SK-N-SH (cell line): ENCODE data around the gene SLC7A11. TPM values are rescaled to one million over a fixed set of nuclear protein-coding genes. Genes with fewer than 3 reads are reported as not detected.

Experiments used
- CTCF ChIA-PET: fragments of 300-600, 350-600 bp; formaldehyde crosslinking; extraction: SDS; loops from one replicate; lab custom pipeline; 2021; lab: Yijun Ruan, JAX
- POLR2A ChIA-PET: fragments of 350-600 bp; sonication (Branson Sonifier 250); formaldehyde crosslinking; extraction: SDS; loops from one replicate; lab custom pipeline; 2020; ENCODE audit warnings: antibody characterized with exemption, inconsistent platforms; lab: Yijun Ruan, JAX
- DNase-seq: peaks from one replicate; pipeline ENCODE4 v3.0.0; 2012
- H2AFZ ChIP-seq: fragments of 200-600 bp; sonication (generic); 2 replicates; pipeline ENCODE4 v1.8.1; 2016; ENCODE audit warnings: antibody characterized with exemption, mild to moderate bottlenecking, low read depth
- H3F3A ChIP-seq: fragments of 200-600 bp; sonication (generic); replicated peaks from 2 replicates; pipeline ENCODE3; 2016; ENCODE audit warnings: antibody characterized with exemption, mild to moderate bottlenecking; ENCODE audit not compliant: insufficient read depth
- H3K27ac ChIP-seq, 2 experiments: fragments of 200-500 bp in 1 of 2; fragments of 200-600 bp in 1 of 2; sonication (Bioruptor generic) in 1 of 2; sonication (generic), shearing (Covaris generic) in 1 of 2; 2 replicates each; pipeline versions ENCODE4 v1.5.1 to v1.6.1; 2014 to 2016; ENCODE audit warnings: low read depth in 2 of 2, inconsistent platforms in 1 of 2, low read length in 1 of 2, mild to moderate bottlenecking in 1 of 2, mixed read lengths in 1 of 2
- H3K27me3 ChIP-seq: fragments of 200-600 bp; sonication (generic), shearing (Covaris generic); 2 replicates; pipeline ENCODE4 v1.6.1; 2016; ENCODE audit warnings: mixed run types; ENCODE audit not compliant: insufficient read depth
- H3K36me3 ChIP-seq, 2 experiments: fragments of 200-500 bp in 1 of 2; fragments of 200-600 bp in 1 of 2; sonication (Bioruptor generic) in 1 of 2; sonication (generic) in 1 of 2; replicated peaks in 1 of 2; 2 replicates each; pipeline versions ENCODE3 to v1.5.1; 2014 to 2016; ENCODE audit warnings: low read length in 1 of 2, mild to moderate bottlenecking in 1 of 2; ENCODE audit not compliant: insufficient read depth in 2 of 2, control insufficient read depth in 1 of 2
- H3K4me1 ChIP-seq, 2 experiments: fragments of 200-500 bp in 1 of 2; fragments of 200-600 bp in 1 of 2; sonication (Bioruptor generic) in 1 of 2; sonication (generic), shearing (Covaris generic) in 1 of 2; 2 replicates each; pipeline versions ENCODE4 v1.5.1 to v1.6.1; 2014 to 2016; ENCODE audit warnings: low read depth in 1 of 2, low read length in 1 of 2, mixed run types in 1 of 2; ENCODE audit not compliant: insufficient read depth in 2 of 2, control insufficient read depth in 1 of 2
- H3K4me2 ChIP-seq: fragments of 200-600 bp; sonication (generic), shearing (Covaris generic); 2 replicates; pipeline ENCODE4 v1.6.1; 2017; ENCODE audit warnings: mixed run types
- H3K4me3 ChIP-seq, 2 experiments: fragments of 200-500 bp in 1 of 2; fragments of 200-600 bp in 1 of 2; sonication (Bioruptor generic) in 1 of 2; sonication (generic), shearing (Covaris generic) in 1 of 2; 2 replicates each; pipeline versions ENCODE4 v1.5.1 to v1.8.1; 2014 to 2016; ENCODE audit warnings: low read depth in 2 of 2, inconsistent platforms in 1 of 2, low read length in 1 of 2, mild to moderate bottlenecking in 1 of 2, mixed read lengths in 1 of 2, moderate library complexity in 1 of 2
- H3K79me2 ChIP-seq: fragments of 200-600 bp; sonication (generic); 2 replicates; pipeline ENCODE4 v1.8.1; 2017; ENCODE audit warnings: mild to moderate bottlenecking; ENCODE audit not compliant: insufficient read depth
- H3K9ac ChIP-seq: fragments of 200-600 bp; sonication (generic); 2 replicates; pipeline ENCODE4 v1.6.1; 2017; ENCODE audit warnings: mixed run types
- H3K9me2 ChIP-seq: fragments of 200-600 bp; sonication (generic); 2 replicates; pipeline ENCODE4 v1.6.1; 2017; ENCODE audit warnings: mixed run types
- H3K9me3 ChIP-seq: fragments of 200-600 bp; sonication (generic); 2 replicates; pipeline ENCODE4 v1.6.1; 2017; ENCODE audit warnings: mixed run types, mild to moderate bottlenecking, moderate library complexity
- H4K20me1 ChIP-seq: fragments of 200-600 bp; sonication (generic); 2 replicates; pipeline ENCODE4 v1.6.1; 2017; ENCODE audit warnings: mild to moderate bottlenecking, mixed run types; ENCODE audit not compliant: insufficient read depth
- ELF1 ChIP-seq: IDR thresholded peaks from 2 replicates; pipeline ENCODE4 v1.4.0; 2012
- EP300 ChIP-seq, 2 experiments: IDR thresholded peaks; 2 replicates each; pipeline versions ENCODE4 v1.4.0 to v1.6.1; 2012; ENCODE audit warnings: borderline replicate concordance in 1 of 2, low read depth in 1 of 2, low read length in 1 of 2
- EZH2phosphoT487 ChIP-seq: fragments of 200-600 bp; sonication (generic); IDR thresholded peaks from 2 replicates; pipeline ENCODE4 v1.6.1; 2017; ENCODE audit warnings: low read depth, mixed run types, mild to moderate bottlenecking, antibody characterized with exemption, moderate library complexity, borderline replicate concordance
- FOXM1 ChIP-seq: IDR thresholded peaks from 2 replicates; pipeline ENCODE4 v1.4.0; 2012; ENCODE audit warnings: low read depth, mild to moderate bottlenecking
- JUND ChIP-seq: IDR thresholded peaks from 2 replicates; pipeline ENCODE4 v1.4.0; 2012
- MEF2A ChIP-seq: IDR thresholded peaks from 2 replicates; pipeline ENCODE4 v1.4.0; 2012; ENCODE audit warnings: low read depth, borderline replicate concordance
- NFIC ChIP-seq: IDR thresholded peaks from 2 replicates; pipeline ENCODE4 v1.4.0; 2012; ENCODE audit warnings: borderline replicate concordance
- RAD21 ChIP-seq: IDR thresholded peaks from 2 replicates; pipeline ENCODE4 v1.6.1; 2012; ENCODE audit warnings: mild to moderate bottlenecking, low read length
- RCOR1 ChIP-seq: fragments of 150-350 bp; IDR thresholded peaks from 2 replicates; pipeline ENCODE4 v1.6.1; 2017; ENCODE audit warnings: antibody characterized with exemption, low read length
- RFX5 ChIP-seq: IDR thresholded peaks from 2 replicates; pipeline ENCODE4 v1.6.1; 2012; ENCODE audit warnings: mild to moderate bottlenecking, improper control_type of control experiment, low read length
- RXRA ChIP-seq: IDR thresholded peaks from 2 replicates; pipeline ENCODE4 v1.4.0; 2012; ENCODE audit warnings: low read depth, mild to moderate bottlenecking, borderline replicate concordance
- SMC3 ChIP-seq: IDR thresholded peaks from 2 replicates; pipeline ENCODE4 v1.6.1; 2012; ENCODE audit warnings: low read depth, low read length, improper control_type of control experiment
- TEAD4 ChIP-seq: IDR thresholded peaks from 2 replicates; pipeline ENCODE4 v1.4.0; 2012; ENCODE audit warnings: mild to moderate bottlenecking, borderline replicate concordance; ENCODE audit not compliant: insufficient read depth
- YY1 ChIP-seq: IDR thresholded peaks from 2 replicates; pipeline ENCODE4 v1.4.0; 2012; ENCODE audit warnings: low read depth, mild to moderate bottlenecking
- WGBS: methylation state at CpG from one replicate; pipeline ENCODE4 v1.1.6; 2017; ENCODE audit warnings: low lambda C conversion rate; 5-methylcytosine and 5-hydroxymethylcytosine counted together
- polyA plus RNA-seq, 3 experiments: library from polyadenylated mRNA; depleted of rRNA; stranded (reverse); fragments of >200 nt; gene quantifications; 2 replicates each; pipeline ENCODE4 v1.2.3, GENCODE V29; 2012
- TF ChIP-seq, protein P1 (sequence below): fragments of 150-350 bp; IDR thresholded peaks from 2 replicates; pipeline ENCODE4 v1.6.1; 2016; ENCODE audit warnings: mild to moderate bottlenecking, low read depth, low read length
- TF ChIP-seq, protein P2 (sequence below): IDR thresholded peaks from 2 replicates; pipeline ENCODE4 v1.4.0; 2012; ENCODE audit warnings: low read depth, borderline replicate concordance
- TF ChIP-seq, protein P3 (sequence below): fragments of 200-600 bp; sonication (generic); IDR thresholded peaks from 2 replicates; pipeline ENCODE4 v1.6.1; 2017; ENCODE audit warnings: antibody characterized with exemption, mild to moderate bottlenecking, moderate library complexity
- TF ChIP-seq, protein P4 (sequence below): fragments of 150-350 bp; IDR thresholded peaks from 2 replicates; pipeline ENCODE4 v1.6.1; 2017; ENCODE audit warnings: antibody characterized with exemption, low read length, low read depth, borderline replicate concordance
- TF ChIP-seq, protein P5 (sequence below): IDR thresholded peaks from 2 replicates; pipeline ENCODE4 v1.4.0; 2012; ENCODE audit warnings: low read depth, borderline replicate concordance

The SLC7A11 gene
- polyA plus RNA-seq, 1 of the 3 experiments (the other 2 are of a cell fraction), result 3.1 TPM

DNA sequence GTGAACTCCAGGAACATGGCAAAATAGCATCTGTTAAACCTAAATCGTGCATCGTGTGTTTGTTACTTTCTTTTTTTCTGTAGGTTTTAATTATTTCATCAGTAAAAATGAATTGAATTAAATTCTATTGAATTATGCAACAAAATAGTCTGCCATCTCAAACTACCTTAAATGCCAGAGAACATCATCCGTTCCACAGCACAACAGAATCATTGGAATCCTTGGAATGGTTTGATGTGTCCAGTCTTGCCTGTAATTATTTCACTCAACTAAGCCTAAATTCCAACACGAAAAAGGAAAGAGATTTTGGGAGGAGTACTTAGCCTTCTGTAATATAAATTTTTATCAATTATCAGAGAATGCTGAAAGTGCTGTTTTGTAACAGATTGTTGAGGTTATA is 17.1 kb upstream of the SLC7A11 start:
- 73% methylated on average over 4 of the region's 4 CpGs for WGBS
- Histone ChIP-seq H3K27ac (peak overlapping the region in 1 of 2 experiments; percentile 40; a peak in 1 of 4 replicates), H3K4me1 (peaks cover 0 to 5% of the 10 kb centered on the region in 2 experiments; a peak in 2 of 4 replicates), H3F3A (no peaks in the 10 kb centered on the region), H3K36me3 (no peaks in the 10 kb centered on the region), H3K79me2 (no peaks in the 10 kb centered on the region), H3K9ac (no peak overlapping the region)
- ChIA-PET POLR2A (no interaction called here), CTCF (interaction anchor here (0.8 kb wide), 1 partner anchor 32 kb away, joined by 4 read pairs; no protein-coding TSS in a partner anchor)
- TF ChIP-seq EP300 (IDR thresholded peaks at IDR 0.05; ENCODE audit: borderline replicate concordance in 1 of 2, low read depth in 1 of 2, low read length in 1 of 2) (no peak), SMC3 (no peak), YY1 (no peak), RXRA (no peak), MEF2A (no peak), RFX5 (no peak)
- TF ChIP-seq, protein P1, sequence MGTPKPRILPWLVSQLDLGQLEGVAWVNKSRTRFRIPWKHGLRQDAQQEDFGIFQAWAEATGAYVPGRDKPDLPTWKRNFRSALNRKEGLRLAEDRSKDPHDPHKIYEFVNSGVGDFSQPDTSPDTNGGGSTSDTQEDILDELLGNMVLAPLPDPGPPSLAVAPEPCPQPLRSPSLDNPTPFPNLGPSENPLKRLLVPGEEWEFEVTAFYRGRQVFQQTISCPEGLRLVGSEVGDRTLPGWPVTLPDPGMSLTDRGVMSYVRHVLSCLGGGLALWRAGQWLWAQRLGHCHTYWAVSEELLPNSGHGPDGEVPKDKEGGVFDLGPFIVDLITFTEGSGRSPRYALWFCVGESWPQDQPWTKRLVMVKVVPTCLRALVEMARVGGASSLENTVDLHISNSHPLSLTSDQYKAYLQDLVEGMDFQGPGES, result no peak
- TF ChIP-seq, protein P2, sequence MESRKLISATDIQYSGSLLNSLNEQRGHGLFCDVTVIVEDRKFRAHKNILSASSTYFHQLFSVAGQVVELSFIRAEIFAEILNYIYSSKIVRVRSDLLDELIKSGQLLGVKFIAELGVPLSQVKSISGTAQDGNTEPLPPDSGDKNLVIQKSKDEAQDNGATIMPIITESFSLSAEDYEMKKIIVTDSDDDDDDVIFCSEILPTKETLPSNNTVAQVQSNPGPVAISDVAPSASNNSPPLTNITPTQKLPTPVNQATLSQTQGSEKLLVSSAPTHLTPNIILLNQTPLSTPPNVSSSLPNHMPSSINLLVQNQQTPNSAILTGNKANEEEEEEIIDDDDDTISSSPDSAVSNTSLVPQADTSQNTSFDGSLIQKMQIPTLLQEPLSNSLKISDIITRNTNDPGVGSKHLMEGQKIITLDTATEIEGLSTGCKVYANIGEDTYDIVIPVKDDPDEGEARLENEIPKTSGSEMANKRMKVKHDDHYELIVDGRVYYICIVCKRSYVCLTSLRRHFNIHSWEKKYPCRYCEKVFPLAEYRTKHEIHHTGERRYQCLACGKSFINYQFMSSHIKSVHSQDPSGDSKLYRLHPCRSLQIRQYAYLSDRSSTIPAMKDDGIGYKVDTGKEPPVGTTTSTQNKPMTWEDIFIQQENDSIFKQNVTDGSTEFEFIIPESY, result no peak
- TF ChIP-seq, protein P3, sequence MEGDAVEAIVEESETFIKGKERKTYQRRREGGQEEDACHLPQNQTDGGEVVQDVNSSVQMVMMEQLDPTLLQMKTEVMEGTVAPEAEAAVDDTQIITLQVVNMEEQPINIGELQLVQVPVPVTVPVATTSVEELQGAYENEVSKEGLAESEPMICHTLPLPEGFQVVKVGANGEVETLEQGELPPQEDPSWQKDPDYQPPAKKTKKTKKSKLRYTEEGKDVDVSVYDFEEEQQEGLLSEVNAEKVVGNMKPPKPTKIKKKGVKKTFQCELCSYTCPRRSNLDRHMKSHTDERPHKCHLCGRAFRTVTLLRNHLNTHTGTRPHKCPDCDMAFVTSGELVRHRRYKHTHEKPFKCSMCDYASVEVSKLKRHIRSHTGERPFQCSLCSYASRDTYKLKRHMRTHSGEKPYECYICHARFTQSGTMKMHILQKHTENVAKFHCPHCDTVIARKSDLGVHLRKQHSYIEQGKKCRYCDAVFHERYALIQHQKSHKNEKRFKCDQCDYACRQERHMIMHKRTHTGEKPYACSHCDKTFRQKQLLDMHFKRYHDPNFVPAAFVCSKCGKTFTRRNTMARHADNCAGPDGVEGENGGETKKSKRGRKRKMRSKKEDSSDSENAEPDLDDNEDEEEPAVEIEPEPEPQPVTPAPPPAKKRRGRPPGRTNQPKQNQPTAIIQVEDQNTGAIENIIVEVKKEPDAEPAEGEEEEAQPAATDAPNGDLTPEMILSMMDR, result no peak
- TF ChIP-seq, protein P4, sequence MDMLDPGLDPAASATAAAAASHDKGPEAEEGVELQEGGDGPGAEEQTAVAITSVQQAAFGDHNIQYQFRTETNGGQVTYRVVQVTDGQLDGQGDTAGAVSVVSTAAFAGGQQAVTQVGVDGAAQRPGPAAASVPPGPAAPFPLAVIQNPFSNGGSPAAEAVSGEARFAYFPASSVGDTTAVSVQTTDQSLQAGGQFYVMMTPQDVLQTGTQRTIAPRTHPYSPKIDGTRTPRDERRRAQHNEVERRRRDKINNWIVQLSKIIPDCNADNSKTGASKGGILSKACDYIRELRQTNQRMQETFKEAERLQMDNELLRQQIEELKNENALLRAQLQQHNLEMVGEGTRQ, result no peak
- TF ChIP-seq, all 33 proteins: peak for 0
- no peak overlapping the region for H3K4me3 ChIP-seq
- DNase-seq, result no peak
- no peaks in the 10 kb centered on the region for H4K20me1 ChIP-seq
- H3K4me2 ChIP-seq, result no peak overlapping the region
- H3K9me3 ChIP-seq, result no peaks in the 10 kb centered on the region
- H2AFZ ChIP-seq, result no peak overlapping the region
- H3K9me2 ChIP-seq, result no peaks in the 10 kb centered on the region
- H3K27me3 ChIP-seq, result no peaks in the 10 kb centered on the region

DNA sequence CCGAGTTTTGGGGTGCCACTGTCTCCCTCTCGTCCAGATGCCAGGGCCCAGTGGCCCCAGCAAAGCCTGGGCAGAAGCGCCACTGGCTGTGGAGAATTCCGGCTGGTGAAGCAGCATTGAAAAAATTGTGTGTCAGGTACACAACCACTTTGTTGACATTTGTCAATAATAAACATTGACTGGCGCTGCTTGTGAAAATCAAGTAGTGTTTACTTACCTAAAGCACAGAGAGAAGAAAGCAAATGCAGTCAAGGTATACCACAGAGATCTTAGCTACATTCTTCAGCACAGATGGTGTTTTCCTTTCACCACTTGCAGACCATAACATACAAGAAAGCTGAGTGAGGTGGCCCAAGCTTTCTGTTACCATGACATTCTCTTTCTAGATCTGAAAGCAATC is 14.5 kb upstream of the SLC7A11 start:
- DNase-seq, result no peak
- H3K27me3 ChIP-seq, result no peaks in the 10 kb centered on the region
- POLR2A ChIA-PET, result no interaction called here
- CTCF ChIA-PET, result interaction anchor here (1.0 kb wide), 1 partner anchor 1392 kb away, joined by 3 read pairs; no protein-coding TSS in a partner anchor
- no peak overlapping the region for H3K27ac ChIP-seq
- H3K79me2 ChIP-seq, result no peaks in the 10 kb centered on the region
- H3K9ac ChIP-seq, result no peak overlapping the region
- no peaks in the 10 kb centered on the region for H4K20me1 ChIP-seq
- no peak overlapping the region for H3K4me3 ChIP-seq
- no peaks in the 10 kb centered on the region for H3K36me3 ChIP-seq
- 86% methylated on average over 2 of the region's 5 CpGs for WGBS
- no peak overlapping the region for H2AFZ ChIP-seq
- peaks cover 0 to 15% of the 10 kb centered on the region in 2 experiments; a peak in 2 of 4 replicates for H3K4me1 ChIP-seq
- no peaks in the 10 kb centered on the region for H3K9me3 ChIP-seq
- H3K9me2 ChIP-seq, result no peaks in the 10 kb centered on the region
- no peak overlapping the region for H3K4me2 ChIP-seq
- H3F3A ChIP-seq, result peaks cover 6% of the 10 kb centered on the region
- TF ChIP-seq TEAD4 (no peak), FOXM1 (no peak), RXRA (no peak), YY1 (no peak), EZH2phosphoT487 (no peak), RCOR1 (no peak), ELF1 (no peak), JUND (no peak), NFIC (no peak), MEF2A (no peak), RFX5 (no peak), RAD21 (no peak)
- TF ChIP-seq, protein P4, result no peak
- TF ChIP-seq, protein P5, sequence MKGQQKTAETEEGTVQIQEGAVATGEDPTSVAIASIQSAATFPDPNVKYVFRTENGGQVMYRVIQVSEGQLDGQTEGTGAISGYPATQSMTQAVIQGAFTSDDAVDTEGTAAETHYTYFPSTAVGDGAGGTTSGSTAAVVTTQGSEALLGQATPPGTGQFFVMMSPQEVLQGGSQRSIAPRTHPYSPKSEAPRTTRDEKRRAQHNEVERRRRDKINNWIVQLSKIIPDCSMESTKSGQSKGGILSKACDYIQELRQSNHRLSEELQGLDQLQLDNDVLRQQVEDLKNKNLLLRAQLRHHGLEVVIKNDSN, result no peak
